HG02623 (cell line): ENCODE measurements around the gene KIFC3.
"Not testable (repeated sequence)": the region's sequence is repeated elsewhere in the genome, so short reads cannot be mapped to it uniquely, and the experiment has no call there.

Experiments used
- ATAC-seq: cut with Tn5 transposase; IDR thresholded peaks from one replicate; pipeline ENCODE4 v1.9.1; 2021; ENCODE audit warnings: moderate library complexity; ENCODE audit not compliant: unreplicated experiment

The KIFC3 gene

GRCh38 chr16:57756424-57757325 is 45.6 kb downstream of the KIFC3 start:
- ATAC-seq = no peak

- no peak for ATAC-seq
Measured at GRCh38 chr16:57755726-57756423, 46.4 kb downstream of the KIFC3 start.

- ATAC-seq = no peak
Measured at GRCh38 chr16:57755061-57755684, 47.1 kb downstream of the KIFC3 start.

GRCh38 chr16:57754354-57755060 is 47.8 kb downstream of the KIFC3 start:
- no peak for ATAC-seq

GRCh38 chr16:57753448-57754353 is 48.6 kb downstream of the KIFC3 start:
- ATAC-seq = no peak

GRCh38 chr16:57752581-57753447 is 49.5 kb downstream of the KIFC3 start:
- no peak for ATAC-seq

GRCh38 chr16:57752203-57752580 is 50.1 kb downstream of the KIFC3 start:
- no peak for ATAC-seq

- ATAC-seq = no peak
Measured at GRCh38 chr16:57751539-57752202, 50.6 kb downstream of the KIFC3 start.

- no peak for ATAC-seq
Measured at GRCh38 chr16:57750796-57751538, 51.3 kb downstream of the KIFC3 start.

- no peak for ATAC-seq
Measured at GRCh38 chr16:57749856-57750452, 52.3 kb downstream of the KIFC3 start.

- no peak for ATAC-seq
Measured at GRCh38 chr16:57749101-57749692, 53.1 kb downstream of the KIFC3 start.

GRCh38 chr16:57748596-57748995 is 53.7 kb downstream of the KIFC3 start:
- ATAC-seq = no peak

- ATAC-seq = no peak
Measured at GRCh38 chr16:57747996-57748395, 54.3 kb downstream of the KIFC3 start.

- ATAC-seq = no peak
Measured at GRCh38 chr16:57747496-57747895, 54.8 kb downstream of the KIFC3 start.

- no peak for ATAC-seq
Measured at GRCh38 chr16:57747091-57747490, 55.2 kb downstream of the KIFC3 start.

GRCh38 chr16:57746316-57746715 is 56.0 kb downstream of the KIFC3 start:
- not testable (repeated sequence) for ATAC-seq

GRCh38 chr16:57745768-57746167 is 56.5 kb downstream of the KIFC3 start:
- ATAC-seq = no peak
